ENCODE measurements around the gene AP3S2.

Gene AP3S2

DNA sequence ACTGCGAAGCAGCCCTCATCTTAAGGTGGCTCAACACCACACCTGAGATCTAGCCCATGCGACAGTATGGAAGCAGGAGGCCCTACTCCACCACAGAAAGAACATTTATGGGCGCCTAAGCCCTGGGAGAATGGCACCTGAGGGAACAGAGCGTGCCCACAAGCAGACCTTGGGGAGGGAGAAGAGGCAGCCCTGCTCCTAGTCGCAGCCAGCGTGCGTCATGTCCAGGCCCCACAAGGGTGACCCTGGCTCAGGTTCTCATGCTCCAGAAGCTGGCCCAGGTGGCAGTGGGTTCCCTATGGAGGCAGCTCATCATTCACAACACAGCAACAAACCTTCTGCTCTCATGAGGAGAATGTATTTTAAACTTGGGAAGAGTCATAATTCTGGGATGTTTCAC is 59.8 kb downstream of the AP3S2 start:
- H3K4me3 ChIP-seq (ENCODE audit: low read length): no peak overlapping the region
- no peaks in the 10 kb centered on the region for H3K27me3 ChIP-seq (replicated peaks; ENCODE audit: insufficient read depth, low read length)
- no peak for DNase-seq
- no peaks in the 10 kb centered on the region for H3F3A ChIP-seq (ENCODE audit: insufficient read depth, low read length)
- H3K36me3 ChIP-seq (replicated peaks; ENCODE audit: insufficient read depth, low read length): no peaks in the 10 kb centered on the region
- H3K4me2 ChIP-seq (ENCODE audit: low read depth, low read length): no peak overlapping the region
- H3K9me3 ChIP-seq (replicated peaks; ENCODE audit: insufficient read depth, low read length): no peaks in the 10 kb centered on the region
- TF ChIP-seq, protein P1, sequence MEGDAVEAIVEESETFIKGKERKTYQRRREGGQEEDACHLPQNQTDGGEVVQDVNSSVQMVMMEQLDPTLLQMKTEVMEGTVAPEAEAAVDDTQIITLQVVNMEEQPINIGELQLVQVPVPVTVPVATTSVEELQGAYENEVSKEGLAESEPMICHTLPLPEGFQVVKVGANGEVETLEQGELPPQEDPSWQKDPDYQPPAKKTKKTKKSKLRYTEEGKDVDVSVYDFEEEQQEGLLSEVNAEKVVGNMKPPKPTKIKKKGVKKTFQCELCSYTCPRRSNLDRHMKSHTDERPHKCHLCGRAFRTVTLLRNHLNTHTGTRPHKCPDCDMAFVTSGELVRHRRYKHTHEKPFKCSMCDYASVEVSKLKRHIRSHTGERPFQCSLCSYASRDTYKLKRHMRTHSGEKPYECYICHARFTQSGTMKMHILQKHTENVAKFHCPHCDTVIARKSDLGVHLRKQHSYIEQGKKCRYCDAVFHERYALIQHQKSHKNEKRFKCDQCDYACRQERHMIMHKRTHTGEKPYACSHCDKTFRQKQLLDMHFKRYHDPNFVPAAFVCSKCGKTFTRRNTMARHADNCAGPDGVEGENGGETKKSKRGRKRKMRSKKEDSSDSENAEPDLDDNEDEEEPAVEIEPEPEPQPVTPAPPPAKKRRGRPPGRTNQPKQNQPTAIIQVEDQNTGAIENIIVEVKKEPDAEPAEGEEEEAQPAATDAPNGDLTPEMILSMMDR (IDR thresholded peaks at IDR 0.05; ENCODE audit: low read length): no peak
- TF ChIP-seq EZH2 (optimal IDR thresholded peaks at IDR 0.05; ENCODE audit: low read depth, low read length) (no peak), EZH2phosphoT487 (IDR thresholded peaks at IDR 0.05; ENCODE audit: low read length) (no peak)
- no peak overlapping the region for H2AFZ ChIP-seq (ENCODE audit: low read length)
- no peak overlapping the region for H3K9ac ChIP-seq (ENCODE audit: low read length)
- H3K4me1 ChIP-seq (ENCODE audit: low read length): no peaks in the 10 kb centered on the region; the same call in 1 of the 2 replicates
- no peak overlapping the region for H3K27ac ChIP-seq (ENCODE audit: low read length)
- H3K79me2 ChIP-seq (ENCODE audit: low read length): no peaks in the 10 kb centered on the region
- H3K9me2 ChIP-seq (replicated peaks; ENCODE audit: insufficient read depth, low read length): no peaks in the 10 kb centered on the region
- no peaks in the 10 kb centered on the region for H4K20me1 ChIP-seq (ENCODE audit: insufficient read depth, low read length)

DNA sequence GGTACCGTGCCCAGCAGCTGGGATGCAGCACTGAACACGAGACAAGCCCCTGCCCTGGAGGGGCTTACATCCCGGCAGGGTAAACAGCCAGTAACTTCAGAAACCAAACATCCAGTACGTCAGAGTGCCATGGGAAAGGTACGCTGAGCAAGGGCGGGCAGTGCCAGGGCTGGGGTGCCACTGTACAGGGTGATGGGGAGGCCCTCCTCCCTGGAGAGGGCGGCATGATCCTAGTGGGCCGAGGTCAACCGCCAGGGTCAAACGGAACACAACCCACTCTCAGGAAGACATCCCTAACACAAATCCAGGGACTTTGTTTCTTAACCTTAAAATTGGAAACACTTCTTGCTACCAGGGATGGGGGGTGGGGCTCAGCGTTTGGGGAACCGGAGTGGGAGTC is 63.2 kb downstream of the AP3S2 start:
- Histone ChIP-seq H3K4me2 (ENCODE audit: low read depth, low read length) (no peak overlapping the region), H3K79me2 (ENCODE audit: low read length) (no peaks in the 10 kb centered on the region), H3F3A (ENCODE audit: insufficient read depth, low read length) (no peaks in the 10 kb centered on the region), H3K36me3 (replicated peaks; ENCODE audit: insufficient read depth, low read length) (no peaks in the 10 kb centered on the region), H3K27ac (ENCODE audit: low read length) (no peak overlapping the region), H3K9me2 (replicated peaks; ENCODE audit: insufficient read depth, low read length) (no peaks in the 10 kb centered on the region), H4K20me1 (ENCODE audit: insufficient read depth, low read length) (no peaks in the 10 kb centered on the region), H3K4me1 (ENCODE audit: low read length) (no peaks in the 10 kb centered on the region), H3K27me3 (replicated peaks; ENCODE audit: insufficient read depth, low read length) (no peaks in the 10 kb centered on the region), H3K9me3 (replicated peaks; ENCODE audit: insufficient read depth, low read length) (no peaks in the 10 kb centered on the region), H3K4me3 (ENCODE audit: low read length) (no peak overlapping the region), H2AFZ (ENCODE audit: low read length) (no peak overlapping the region), H3K9ac (ENCODE audit: low read length) (no peak overlapping the region)
- no peak for TF ChIP-seq EZH2 (optimal IDR thresholded peaks at IDR 0.05; ENCODE audit: low read depth, low read length)
- TF ChIP-seq, protein P1 (IDR thresholded peaks at IDR 0.05; ENCODE audit: low read length): no peak
- no peak for TF ChIP-seq EZH2phosphoT487 (IDR thresholded peaks at IDR 0.05; ENCODE audit: low read length)
- no peak for DNase-seq

DNA sequence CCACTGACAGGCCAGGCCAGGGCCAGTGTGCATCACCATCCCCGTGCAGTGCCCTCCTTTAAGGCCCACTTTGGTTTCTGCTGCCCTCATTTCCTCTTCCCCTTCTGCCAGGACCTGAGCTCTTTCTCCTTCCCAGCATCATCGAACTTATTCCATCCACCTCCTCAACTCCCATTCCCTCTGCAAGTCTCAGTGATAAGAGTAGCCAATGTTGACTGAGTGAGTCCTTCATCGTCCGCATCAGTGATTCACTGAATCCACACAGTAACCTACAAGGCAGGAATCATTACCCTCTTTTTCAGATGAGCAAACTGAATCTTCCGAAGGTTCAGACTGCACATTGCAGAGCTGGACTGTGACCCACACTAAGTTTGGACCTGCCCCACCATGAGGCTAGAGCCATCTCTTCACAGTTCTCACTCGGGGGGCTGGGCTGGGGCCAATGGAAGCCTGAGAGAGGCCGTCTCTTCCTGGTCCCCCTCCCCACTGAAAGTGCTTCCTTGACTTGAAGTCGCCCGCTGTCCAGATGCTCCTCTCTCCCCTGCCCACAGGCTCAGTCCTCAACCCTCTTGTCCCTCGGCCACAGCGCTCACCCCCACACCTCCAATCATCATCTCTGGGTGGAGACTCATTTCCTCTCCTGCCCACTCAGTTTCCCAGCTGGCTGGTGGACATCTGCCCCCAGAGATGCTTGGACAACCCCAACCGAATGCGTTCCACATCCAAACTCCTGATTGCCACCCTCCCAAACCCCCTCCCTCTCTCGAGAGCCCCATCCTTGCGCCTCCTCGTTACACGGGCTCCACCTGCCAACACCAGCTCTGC is 64.0 kb downstream of the AP3S2 start:
- Histone ChIP-seq H3K9me2 (replicated peaks; ENCODE audit: insufficient read depth, low read length) (no peaks in the 10 kb centered on the region), H3K79me2 (ENCODE audit: low read length) (no peaks in the 10 kb centered on the region), H3F3A (ENCODE audit: insufficient read depth, low read length) (no peaks in the 10 kb centered on the region), H3K36me3 (replicated peaks; ENCODE audit: insufficient read depth, low read length) (no peaks in the 10 kb centered on the region), H4K20me1 (ENCODE audit: insufficient read depth, low read length) (no peaks in the 10 kb centered on the region), H3K4me3 (ENCODE audit: low read length) (no peak overlapping the region), H3K4me2 (ENCODE audit: low read depth, low read length) (no peak overlapping the region), H3K4me1 (ENCODE audit: low read length) (no peaks in the 10 kb centered on the region), H3K9me3 (replicated peaks; ENCODE audit: insufficient read depth, low read length) (no peaks in the 10 kb centered on the region), H2AFZ (ENCODE audit: low read length) (no peak overlapping the region), H3K27ac (ENCODE audit: low read length) (no peak overlapping the region), H3K27me3 (replicated peaks; ENCODE audit: insufficient read depth, low read length) (no peaks in the 10 kb centered on the region), H3K9ac (ENCODE audit: low read length) (no peak overlapping the region)
- DNase-seq: no peak
- TF ChIP-seq EZH2phosphoT487 (IDR thresholded peaks at IDR 0.05; ENCODE audit: low read length) (no peak), EZH2 (optimal IDR thresholded peaks at IDR 0.05; ENCODE audit: low read depth, low read length) (no peak)
- TF ChIP-seq, protein P1 (IDR thresholded peaks at IDR 0.05; ENCODE audit: low read length): no peak
